MM.1S (cell line): ENCODE measurements around the gene MICALL2.

Experiments used
- DNase-seq: peaks from one replicate; pipeline ENCODE4 v3.0.0-alpha.2; 2015
- H2AFZ ChIP-seq: fragments of 300-600 bp; sonication (generic); 2 replicates; pipeline ENCODE4 v1.6.0; 2016; ENCODE audit warnings: antibody characterized with exemption, low read length
- H3F3A ChIP-seq: fragments of 300-600 bp; sonication (generic); 2 replicates; pipeline ENCODE4 v1.6.1; 2016; ENCODE audit warnings: mild to moderate bottlenecking, antibody characterized with exemption, low read length, moderate library complexity, mixed read lengths; ENCODE audit not compliant: insufficient read depth
- H3K27ac ChIP-seq: fragments of 300-600 bp; sonication (generic); 2 replicates; pipeline ENCODE4 v1.5.1; 2016; ENCODE audit warnings: mild to moderate bottlenecking, low read length
- H3K27me3 ChIP-seq: fragments of 300-600 bp; sonication (generic); replicated peaks from 2 replicates; pipeline ENCODE4 v1.6.0; 2016; ENCODE audit warnings: low read length; ENCODE audit not compliant: insufficient read depth
- H3K36me3 ChIP-seq: fragments of 300-600 bp; sonication (generic); replicated peaks from 2 replicates; pipeline ENCODE4 v1.6.1; 2016; ENCODE audit warnings: mild to moderate bottlenecking, low read length, mixed read lengths; ENCODE audit not compliant: insufficient read depth
- H3K4me1 ChIP-seq: fragments of 300-600 bp; sonication (generic); 2 replicates; pipeline ENCODE4 v1.6.1; 2016; ENCODE audit warnings: low read length, mixed read lengths
- H3K4me2 ChIP-seq: fragments of 300-600 bp; sonication (generic); 2 replicates; pipeline ENCODE4 v1.6.0; 2016; ENCODE audit warnings: low read depth, low read length
- H3K4me3 ChIP-seq: fragments of 300-600 bp; sonication (generic); 2 replicates; pipeline ENCODE4 v1.5.1; 2016; ENCODE audit warnings: low read length, mixed read lengths
- H3K79me2 ChIP-seq: fragments of 300-600 bp; sonication (generic); 2 replicates; pipeline ENCODE4 v1.6.1; 2016; ENCODE audit warnings: mixed run types, low read length, mixed read lengths
- H3K9ac ChIP-seq: fragments of 300-600 bp; sonication (generic); 2 replicates; pipeline ENCODE4 v1.6.1; 2016; ENCODE audit warnings: low read length, mixed read lengths
- H3K9me2 ChIP-seq: fragments of 300-600 bp; sonication (generic); replicated peaks from 2 replicates; pipeline ENCODE4 v1.6.1; 2016; ENCODE audit warnings: mild to moderate bottlenecking, low read length, mixed read lengths; ENCODE audit not compliant: insufficient read depth
- H3K9me3 ChIP-seq: fragments of 300-600 bp; sonication (generic); replicated peaks from 2 replicates; pipeline ENCODE4 v1.6.1; 2016; ENCODE audit warnings: mild to moderate bottlenecking, low read length, mixed read lengths; ENCODE audit not compliant: insufficient read depth
- H4K20me1 ChIP-seq: fragments of 300-600 bp; sonication (generic); 2 replicates; pipeline ENCODE4 v1.6.1; 2016; ENCODE audit warnings: mild to moderate bottlenecking, low read length, moderate library complexity, mixed read lengths; ENCODE audit not compliant: insufficient read depth
- CTCF ChIP-seq: fragments of 300-600 bp; sonication (generic); IDR thresholded peaks from 2 replicates; pipeline ENCODE4 v1.5.1; 2016; ENCODE audit warnings: antibody characterized with exemption, low read length, mixed read lengths
- EZH2 ChIP-seq: fragments of 300-600 bp; sonication (generic); optimal IDR thresholded peaks from 2 replicates; pipeline ENCODE3; 2017; ENCODE audit warnings: low read depth, mild to moderate bottlenecking, antibody characterized with exemption, low read length, mixed read lengths
- EZH2phosphoT487 ChIP-seq: fragments of 300-600 bp; sonication (generic); IDR thresholded peaks from 2 replicates; pipeline ENCODE4 v1.6.1; 2018; ENCODE audit warnings: antibody characterized with exemption, low read length

The MICALL2 gene

GRCh38 chr7:1427064-1427657 is 32.1 kb downstream of the MICALL2 start:
- no peak for TF ChIP-seq EZH2phosphoT487
- TF ChIP-seq CTCF = no peak
- no peak for TF ChIP-seq EZH2
- Histone ChIP-seq H3K79me2 (no peaks in the 10 kb centered on the region), H2AFZ (no peak overlapping the region), H3K9me3 (no peaks in the 10 kb centered on the region), H3K27ac (no peak overlapping the region), H3K4me1 (no peaks in the 10 kb centered on the region), H3K36me3 (no peaks in the 10 kb centered on the region), H3F3A (no peaks in the 10 kb centered on the region), H3K4me2 (no peak overlapping the region), H3K27me3 (peaks cover 90% of the 10 kb centered on the region), H3K4me3 (no peak overlapping the region), H3K9ac (no peak overlapping the region), H4K20me1 (no peaks in the 10 kb centered on the region), H3K9me2 (no peaks in the 10 kb centered on the region)
- DNase-seq = no peak

- Histone ChIP-seq H3F3A (no peaks in the 10 kb centered on the region), H3K79me2 (no peaks in the 10 kb centered on the region), H3K27me3 (peaks cover 91% of the 10 kb centered on the region), H3K4me3 (no peak overlapping the region), H3K9me2 (no peaks in the 10 kb centered on the region), H3K4me2 (no peak overlapping the region), H3K9ac (no peak overlapping the region), H3K9me3 (no peaks in the 10 kb centered on the region), H4K20me1 (no peaks in the 10 kb centered on the region), H3K27ac (no peak overlapping the region), H3K36me3 (no peaks in the 10 kb centered on the region), H3K4me1 (no peaks in the 10 kb centered on the region), H2AFZ (no peak overlapping the region)
- TF ChIP-seq EZH2phosphoT487 (no peak), CTCF (no peak), EZH2 (no peak)
- no peak for DNase-seq
Measured at GRCh38 chr7:1426474-1426873, 32.8 kb downstream of the MICALL2 start.

- Histone ChIP-seq H3K36me3 (no peaks in the 10 kb centered on the region), H3K9ac (no peak overlapping the region), H3K27me3 (peaks cover 91% of the 10 kb centered on the region), H3K4me3 (no peak overlapping the region), H3K4me1 (no peaks in the 10 kb centered on the region), H3K27ac (no peak overlapping the region), H3K9me2 (no peaks in the 10 kb centered on the region), H3K4me2 (no peak overlapping the region), H3K9me3 (no peaks in the 10 kb centered on the region), H2AFZ (no peak overlapping the region), H3K79me2 (no peaks in the 10 kb centered on the region), H3F3A (no peaks in the 10 kb centered on the region), H4K20me1 (no peaks in the 10 kb centered on the region)
- TF ChIP-seq CTCF (no peak), EZH2 (no peak), EZH2phosphoT487 (no peak)
- no peak for DNase-seq
Measured at GRCh38 chr7:1425292-1426136, 33.8 kb downstream of the MICALL2 start.
